NK-92 treated with Interleukin-12 subunit alpha and Interleukin-12 subunit beta, amount 100 ng/mL, for 24 hours (cell line): ENCODE results near the gene RPS3.
"Not testable (repeated sequence)": the region's sequence is repeated elsewhere in the genome, so short reads cannot be mapped to it uniquely, and the experiment has no call there.

Source experiments
- DNase-seq: peaks from one replicate; lab custom pipeline; 2025; lab: John Stamatoyannopoulos, UW

Gene RPS3

GRCh38 chr11:75380716-75381420 is 18.4 kb upstream of the RPS3 start:
- no peak for DNase-seq

- no peak for DNase-seq
These were observed 16.1 kb upstream of the RPS3 start for GRCh38 chr11:75383246-75383645.

GRCh38 chr11:75384438-75385080 is 14.8 kb upstream of the RPS3 start:
- DNase-seq = peak; percentile 37

- no peak for DNase-seq
These were observed 12.2 kb upstream of the RPS3 start for GRCh38 chr11:75386942-75387630.

GRCh38 chr11:75387736-75388294 is 11.5 kb upstream of the RPS3 start:
- DNase-seq = no peak

GRCh38 chr11:75388386-75389275 is 10.7 kb upstream of the RPS3 start:
- peak; percentile 32 for DNase-seq

- no peak for DNase-seq
These were observed 10.1 kb upstream of the RPS3 start for GRCh38 chr11:75389276-75389605.

GRCh38 chr11:75389925-75390324 is 9.4 kb upstream of the RPS3 start:
- no peak for DNase-seq

GRCh38 chr11:75394085-75394840 is 5.1 kb upstream of the RPS3 start:
- DNase-seq = no peak

- no peak for DNase-seq
These were observed 412 bp upstream of the RPS3 start for GRCh38 chr11:75398906-75399305.

GRCh38 chr11:75400146-75400865 is 988 bp downstream of the RPS3 start:
- DNase-seq = no peak

GRCh38 chr11:75402002-75402773 is 2.9 kb downstream of the RPS3 start:
- DNase-seq = no peak

GRCh38 chr11:75403037-75403436 is 3.7 kb downstream of the RPS3 start:
- no peak for DNase-seq

- no peak for DNase-seq
These were observed 4.8 kb downstream of the RPS3 start for GRCh38 chr11:75403983-75404658.

GRCh38 chr11:75406338-75406777 is 7.0 kb downstream of the RPS3 start:
- DNase-seq = no peak

- no peak for DNase-seq
These were observed 9.6 kb downstream of the RPS3 start for GRCh38 chr11:75408957-75409219.

GRCh38 chr11:75409971-75410370 is 10.7 kb downstream of the RPS3 start:
- DNase-seq = not testable (repeated sequence)

- DNase-seq = not testable (repeated sequence)
These were observed 13.8 kb downstream of the RPS3 start for GRCh38 chr11:75413146-75413545.

- no peak for DNase-seq
These were observed 14.5 kb downstream of the RPS3 start for GRCh38 chr11:75413864-75414263.
